ENCODE measurements around the gene COBLL1.

DNA sequence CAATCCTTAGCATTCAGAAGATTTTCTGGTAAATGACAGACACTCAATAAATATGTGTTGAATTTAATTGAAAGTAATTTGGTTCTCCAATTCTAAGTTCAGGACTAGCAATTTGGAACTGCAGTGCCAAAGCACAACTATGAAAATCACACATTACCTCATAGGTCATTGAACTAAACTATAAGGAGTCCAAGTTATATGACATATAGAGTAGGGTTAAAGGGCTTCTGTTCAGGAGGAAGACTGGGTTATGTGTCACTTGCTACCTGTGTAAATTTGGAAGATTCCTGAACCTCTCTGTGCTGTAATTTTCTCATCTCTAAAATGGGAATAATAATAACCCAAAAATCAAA lies 27.8 kb upstream of the COBLL1 start:
- TF ChIP-seq, protein P1, sequence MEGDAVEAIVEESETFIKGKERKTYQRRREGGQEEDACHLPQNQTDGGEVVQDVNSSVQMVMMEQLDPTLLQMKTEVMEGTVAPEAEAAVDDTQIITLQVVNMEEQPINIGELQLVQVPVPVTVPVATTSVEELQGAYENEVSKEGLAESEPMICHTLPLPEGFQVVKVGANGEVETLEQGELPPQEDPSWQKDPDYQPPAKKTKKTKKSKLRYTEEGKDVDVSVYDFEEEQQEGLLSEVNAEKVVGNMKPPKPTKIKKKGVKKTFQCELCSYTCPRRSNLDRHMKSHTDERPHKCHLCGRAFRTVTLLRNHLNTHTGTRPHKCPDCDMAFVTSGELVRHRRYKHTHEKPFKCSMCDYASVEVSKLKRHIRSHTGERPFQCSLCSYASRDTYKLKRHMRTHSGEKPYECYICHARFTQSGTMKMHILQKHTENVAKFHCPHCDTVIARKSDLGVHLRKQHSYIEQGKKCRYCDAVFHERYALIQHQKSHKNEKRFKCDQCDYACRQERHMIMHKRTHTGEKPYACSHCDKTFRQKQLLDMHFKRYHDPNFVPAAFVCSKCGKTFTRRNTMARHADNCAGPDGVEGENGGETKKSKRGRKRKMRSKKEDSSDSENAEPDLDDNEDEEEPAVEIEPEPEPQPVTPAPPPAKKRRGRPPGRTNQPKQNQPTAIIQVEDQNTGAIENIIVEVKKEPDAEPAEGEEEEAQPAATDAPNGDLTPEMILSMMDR (IDR thresholded peaks at IDR 0.05; ENCODE audit: low read depth, low read length): no peak
- TF ChIP-seq EZH2phosphoT487 (IDR thresholded peaks at IDR 0.05; ENCODE audit: low read depth): no peak
